ENCODE measurements around the gene SMYD4.

The SMYD4 gene

DNA sequence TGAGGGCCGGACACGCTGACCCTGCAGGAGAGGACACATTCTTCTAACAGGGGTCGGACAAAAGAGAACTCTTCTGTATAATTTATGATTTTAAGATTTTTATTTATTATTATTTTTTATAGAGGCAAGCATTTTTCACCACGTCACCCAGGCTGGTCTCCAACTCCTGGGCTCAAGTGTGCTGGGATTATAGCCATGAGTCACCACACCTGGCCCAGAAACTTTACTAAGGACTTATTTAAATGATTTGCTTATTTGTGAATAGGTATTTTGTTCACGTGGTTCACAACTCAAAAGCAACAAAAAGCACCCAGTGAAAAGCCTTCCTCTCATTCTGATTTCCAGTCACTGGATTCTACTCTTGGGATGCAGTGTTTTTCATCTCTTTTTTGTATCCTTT lies 70.2 kb downstream of the SMYD4 start:
- Histone ChIP-seq H3K36me3 (ENCODE audit: control insufficient read depth, insufficient read depth, low read length) (no peaks in the 10 kb centered on the region), H3K9me3 (ENCODE audit: control insufficient read depth, low read length) (no peaks in the 10 kb centered on the region), H3K27me3 (replicated peaks; ENCODE audit: control insufficient read depth, insufficient read depth, low read length, poor library complexity, severe bottlenecking) (no peaks in the 10 kb centered on the region), H3K4me3 (ENCODE audit: insufficient read depth, low read depth, low read length, poor library complexity, severe bottlenecking) (no peak overlapping the region), H3K27ac (ENCODE audit: insufficient read depth, low read length, poor library complexity, severe bottlenecking) (no peak overlapping the region), H3K4me1 (ENCODE audit: control insufficient read depth, insufficient read depth, low read length, poor library complexity, severe bottlenecking) (peaks cover 29% of the 10 kb centered on the region)
- no peak for DNase-seq

DNA sequence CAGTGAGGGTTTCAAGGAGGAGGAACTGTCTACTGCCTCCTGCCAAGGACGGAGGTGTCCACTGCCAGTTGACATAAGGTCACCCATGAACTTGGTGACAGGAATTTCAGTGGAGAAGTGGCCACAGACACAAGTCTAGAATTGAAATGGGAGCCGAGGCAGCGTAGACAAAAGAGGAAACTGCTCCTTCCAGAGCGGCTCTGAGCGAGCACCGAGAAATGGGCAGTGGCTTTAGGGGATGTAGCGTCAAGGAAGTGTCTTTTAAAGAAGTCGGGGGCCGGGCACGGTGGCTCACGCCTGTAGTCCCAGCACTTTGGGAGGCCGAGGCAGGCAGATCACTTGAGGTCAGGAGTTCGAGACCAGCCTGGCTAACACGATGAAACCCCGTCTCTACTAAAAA lies 70.9 kb downstream of the SMYD4 start:
- DNase-seq: no peak
- Histone ChIP-seq H3K36me3 (ENCODE audit: control insufficient read depth, insufficient read depth, low read length) (no peaks in the 10 kb centered on the region), H3K27ac (ENCODE audit: insufficient read depth, low read length, poor library complexity, severe bottlenecking) (no peak overlapping the region), H3K4me3 (ENCODE audit: insufficient read depth, low read depth, low read length, poor library complexity, severe bottlenecking) (no peak overlapping the region), H3K4me1 (ENCODE audit: control insufficient read depth, insufficient read depth, low read length, poor library complexity, severe bottlenecking) (peaks cover 22% of the 10 kb centered on the region), H3K27me3 (replicated peaks; ENCODE audit: control insufficient read depth, insufficient read depth, low read length, poor library complexity, severe bottlenecking) (no peaks in the 10 kb centered on the region), H3K9me3 (ENCODE audit: control insufficient read depth, low read length) (no peaks in the 10 kb centered on the region)

DNA sequence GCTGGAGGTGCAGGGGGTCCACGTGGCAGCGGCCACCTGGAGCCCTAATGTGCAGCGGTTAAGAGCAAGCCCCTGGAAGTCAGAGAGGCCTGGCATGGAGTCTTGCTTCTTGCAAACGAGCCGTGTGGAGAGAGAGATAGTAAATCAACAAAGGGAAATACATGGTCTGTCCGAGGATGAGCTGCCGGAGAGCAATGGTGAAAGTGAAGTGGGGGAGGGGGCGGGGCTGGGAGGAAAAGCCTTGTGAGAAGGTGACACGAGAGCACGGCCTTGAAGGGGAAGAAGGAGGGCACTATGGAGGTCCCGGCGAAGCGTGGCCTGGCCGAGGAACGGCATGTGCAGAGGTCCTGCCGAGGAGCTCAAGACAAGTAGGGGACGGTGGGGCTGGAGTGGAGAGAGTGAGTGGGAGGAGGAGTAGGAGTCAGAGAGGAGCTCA lies 73.9 kb downstream of the SMYD4 start:
- no peak for DNase-seq

DNA sequence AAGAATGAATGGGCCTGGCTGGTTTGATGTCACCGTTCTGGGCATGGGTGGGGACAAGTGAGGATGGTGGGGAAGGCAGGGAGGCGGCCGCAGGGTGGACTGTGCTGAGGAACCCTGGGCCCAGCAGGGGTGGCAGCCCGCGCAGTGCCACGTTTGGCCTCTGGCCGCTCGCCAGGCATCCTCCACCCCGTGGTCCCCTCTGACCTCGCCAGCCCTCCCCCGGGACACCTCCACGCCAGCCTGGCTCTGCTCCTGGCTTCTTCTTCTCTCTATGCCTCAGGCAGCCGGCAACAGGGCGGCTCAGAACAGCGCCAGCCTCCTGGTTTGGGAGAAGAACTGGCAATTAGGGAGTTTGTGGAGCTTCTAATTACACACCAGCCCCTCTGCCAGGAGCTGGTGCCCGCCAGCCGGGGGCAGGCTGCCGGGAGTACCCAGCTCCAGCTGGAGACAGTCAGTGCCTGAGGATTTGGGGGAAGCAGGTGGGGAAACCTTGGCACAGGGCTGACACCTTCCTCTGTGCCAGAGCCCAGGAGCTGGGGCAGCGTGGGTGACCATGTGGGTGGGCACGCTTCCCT lies 74.4 kb downstream of the SMYD4 start:
- Histone ChIP-seq H3K4me1 (ENCODE audit: control insufficient read depth, insufficient read depth, low read length, poor library complexity, severe bottlenecking) (no peaks in the 10 kb centered on the region), H3K4me3 (ENCODE audit: insufficient read depth, low read depth, low read length, poor library complexity, severe bottlenecking) (no peak overlapping the region), H3K36me3 (ENCODE audit: control insufficient read depth, insufficient read depth, low read length) (no peaks in the 10 kb centered on the region), H3K27me3 (replicated peaks; ENCODE audit: control insufficient read depth, insufficient read depth, low read length, poor library complexity, severe bottlenecking) (no peaks in the 10 kb centered on the region), H3K9me3 (ENCODE audit: control insufficient read depth, low read length) (no peaks in the 10 kb centered on the region), H3K27ac (ENCODE audit: insufficient read depth, low read length, poor library complexity, severe bottlenecking) (no peak overlapping the region)
- DNase-seq: no peak

More for the DNA sequence above, 73.9 kb downstream of the SMYD4 start:
- Histone ChIP-seq H3K9me3 (ENCODE audit: control insufficient read depth, low read length) (no peaks in the 10 kb centered on the region), H3K4me3 (ENCODE audit: insufficient read depth, low read depth, low read length, poor library complexity, severe bottlenecking) (no peak overlapping the region), H3K4me1 (ENCODE audit: control insufficient read depth, insufficient read depth, low read length, poor library complexity, severe bottlenecking) (no peaks in the 10 kb centered on the region), H3K36me3 (ENCODE audit: control insufficient read depth, insufficient read depth, low read length) (no peaks in the 10 kb centered on the region), H3K27me3 (replicated peaks; ENCODE audit: control insufficient read depth, insufficient read depth, low read length, poor library complexity, severe bottlenecking) (no peaks in the 10 kb centered on the region), H3K27ac (ENCODE audit: insufficient read depth, low read length, poor library complexity, severe bottlenecking) (no peak overlapping the region)

DNA sequence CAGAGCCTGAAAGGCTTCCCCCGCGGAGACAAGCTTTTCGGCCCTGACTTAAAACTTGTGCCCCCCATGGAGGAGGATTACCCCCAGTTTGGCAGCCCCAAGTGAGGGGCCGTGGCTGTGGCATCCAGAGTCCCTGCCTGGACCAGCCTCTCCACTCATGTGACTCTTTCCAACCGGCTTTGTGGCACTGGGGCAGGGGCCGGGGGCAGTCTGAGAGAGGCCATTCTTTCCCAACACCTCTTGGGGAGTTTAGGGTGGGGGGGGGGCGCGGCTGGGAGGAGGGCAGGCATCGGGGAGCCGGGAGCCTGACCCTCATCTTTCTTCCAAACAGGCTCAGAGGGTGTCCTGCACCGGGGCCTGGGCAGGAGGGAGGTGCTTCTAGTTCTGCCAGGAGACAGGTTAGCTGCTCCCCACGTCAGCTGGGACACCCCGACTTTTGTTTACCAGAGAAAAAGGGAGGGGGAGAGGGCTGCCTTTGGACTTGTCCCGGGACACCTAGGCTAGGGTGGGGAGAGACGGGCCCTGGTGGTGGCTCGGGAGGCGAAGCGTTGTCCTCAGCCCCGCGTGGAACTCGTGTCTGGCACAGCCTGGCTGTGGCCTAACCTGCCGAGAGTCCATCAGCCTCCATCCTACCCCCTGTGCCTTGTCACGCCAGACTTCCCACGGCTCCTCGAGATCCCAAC lies 75.1 kb downstream of the SMYD4 start:
- Histone ChIP-seq H3K36me3 (ENCODE audit: control insufficient read depth, insufficient read depth, low read length) (no peaks in the 10 kb centered on the region), H3K9me3 (ENCODE audit: control insufficient read depth, low read length) (no peaks in the 10 kb centered on the region), H3K27me3 (replicated peaks; ENCODE audit: control insufficient read depth, insufficient read depth, low read length, poor library complexity, severe bottlenecking) (no peaks in the 10 kb centered on the region), H3K27ac (ENCODE audit: insufficient read depth, low read length, poor library complexity, severe bottlenecking) (no peak overlapping the region), H3K4me3 (ENCODE audit: insufficient read depth, low read depth, low read length, poor library complexity, severe bottlenecking) (no peak overlapping the region), H3K4me1 (ENCODE audit: control insufficient read depth, insufficient read depth, low read length, poor library complexity, severe bottlenecking) (no peaks in the 10 kb centered on the region)
- DNase-seq: no peak

DNA sequence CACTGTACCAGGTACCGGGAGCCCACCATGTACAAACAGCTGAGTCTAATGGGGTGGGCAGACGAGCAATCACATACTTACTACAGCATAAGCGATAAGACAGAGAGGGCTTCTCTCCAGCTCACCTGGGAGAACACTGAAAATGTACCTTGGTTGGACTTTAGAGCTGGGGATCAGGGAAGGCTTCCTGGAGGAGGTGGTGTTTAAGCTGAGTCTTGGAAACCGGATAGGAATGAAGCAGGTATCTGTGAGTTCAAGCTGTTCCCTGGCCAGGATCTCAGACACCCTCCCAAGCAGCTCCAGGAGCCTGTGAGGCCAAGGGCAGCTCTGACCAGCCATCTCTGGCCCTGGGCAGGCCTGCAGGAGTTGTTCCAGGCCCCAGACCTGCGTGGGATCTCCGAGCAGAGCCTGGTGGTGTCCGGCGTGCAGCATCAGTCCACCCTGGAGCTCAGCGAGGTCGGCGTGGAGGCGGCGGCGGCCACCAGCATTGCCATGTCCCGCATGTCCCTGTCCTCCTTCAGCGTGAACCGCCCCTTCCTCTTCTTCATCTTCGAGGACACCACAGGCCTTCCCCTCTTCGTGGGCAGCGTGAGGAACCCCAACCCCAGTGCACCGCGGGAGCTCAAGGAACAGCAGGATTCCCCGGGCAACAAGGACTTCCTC lies 75.8 kb downstream of the SMYD4 start:
- Histone ChIP-seq H3K27ac (ENCODE audit: insufficient read depth, low read length, poor library complexity, severe bottlenecking) (no peak overlapping the region), H3K4me3 (ENCODE audit: insufficient read depth, low read depth, low read length, poor library complexity, severe bottlenecking) (no peak overlapping the region), H3K36me3 (ENCODE audit: control insufficient read depth, insufficient read depth, low read length) (no peaks in the 10 kb centered on the region), H3K27me3 (replicated peaks; ENCODE audit: control insufficient read depth, insufficient read depth, low read length, poor library complexity, severe bottlenecking) (no peaks in the 10 kb centered on the region), H3K4me1 (ENCODE audit: control insufficient read depth, insufficient read depth, low read length, poor library complexity, severe bottlenecking) (no peaks in the 10 kb centered on the region), H3K9me3 (ENCODE audit: control insufficient read depth, low read length) (no peaks in the 10 kb centered on the region)
- no peak for DNase-seq

DNA sequence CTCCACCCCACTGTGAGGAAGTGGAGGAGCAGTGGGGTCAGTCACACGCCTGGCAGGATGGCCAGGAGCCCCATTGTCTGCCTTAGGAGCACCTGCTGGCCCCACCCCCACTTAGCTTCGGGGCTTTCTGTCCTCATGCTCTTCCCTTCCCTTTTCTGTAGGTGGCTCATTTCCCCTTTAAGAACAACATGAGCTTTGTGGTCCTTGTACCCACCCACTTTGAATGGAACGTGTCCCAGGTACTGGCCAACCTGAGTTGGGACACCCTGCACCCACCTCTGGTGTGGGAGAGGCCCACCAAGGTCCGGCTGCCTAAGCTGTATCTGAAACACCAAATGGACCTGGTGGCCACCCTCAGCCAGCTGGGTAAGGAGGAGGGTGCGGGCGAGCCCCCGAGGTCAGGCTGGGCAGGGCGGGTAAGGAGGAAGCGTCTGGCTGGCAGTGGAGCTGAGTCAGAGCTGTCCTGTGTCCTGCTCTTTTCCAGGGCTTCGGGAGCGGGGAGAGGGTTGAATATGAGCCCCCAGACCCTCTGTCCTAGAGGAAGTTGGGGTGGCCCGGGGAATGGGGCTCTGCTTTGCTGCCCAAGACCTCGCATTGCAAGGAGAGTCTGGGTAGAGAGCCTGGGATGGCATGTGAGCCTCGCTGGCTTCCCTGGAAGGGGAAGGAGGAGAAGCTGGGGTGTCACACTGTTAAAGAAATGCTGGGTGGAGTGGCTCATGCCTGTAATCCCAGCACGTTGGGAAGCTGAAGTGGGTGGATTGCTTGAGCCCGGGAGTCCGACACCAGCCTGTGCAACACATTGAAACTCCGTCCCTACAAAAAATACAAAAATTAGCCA lies 77.1 kb downstream of the SMYD4 start:
- DNase-seq: no peak
- no peaks in the 10 kb centered on the region for H3K4me1 ChIP-seq (ENCODE audit: control insufficient read depth, insufficient read depth, low read length, poor library complexity, severe bottlenecking)
- H3K36me3 ChIP-seq (ENCODE audit: control insufficient read depth, insufficient read depth, low read length): no peaks in the 10 kb centered on the region
- no peak overlapping the region for H3K4me3 ChIP-seq (ENCODE audit: insufficient read depth, low read depth, low read length, poor library complexity, severe bottlenecking)
- no peaks in the 10 kb centered on the region for H3K9me3 ChIP-seq (ENCODE audit: control insufficient read depth, low read length)
- H3K27ac ChIP-seq (ENCODE audit: insufficient read depth, low read length, poor library complexity, severe bottlenecking): no peak overlapping the region
- H3K27me3 ChIP-seq (replicated peaks; ENCODE audit: control insufficient read depth, insufficient read depth, low read length, poor library complexity, severe bottlenecking): no peaks in the 10 kb centered on the region

DNA sequence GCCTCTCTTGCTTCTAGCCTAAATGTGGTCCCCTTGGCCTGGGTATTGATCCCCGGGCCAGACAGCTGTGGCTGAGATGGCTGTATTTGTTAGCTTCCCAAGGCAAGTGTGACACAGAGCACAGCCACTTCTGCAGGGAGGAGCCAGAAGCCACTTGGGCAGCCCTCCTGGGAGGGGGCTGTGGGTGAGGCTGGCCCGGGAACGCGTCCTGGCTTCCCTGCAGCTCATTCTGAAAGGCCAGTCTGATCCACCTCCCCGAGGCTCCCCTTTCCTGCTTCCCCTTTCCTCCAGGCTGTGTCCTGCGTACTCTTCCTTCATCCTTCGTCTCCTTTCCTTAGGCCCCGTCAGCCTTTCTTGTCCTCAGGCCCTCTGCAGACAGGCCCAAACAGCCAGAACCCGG lies 79.1 kb downstream of the SMYD4 start:
- no peak overlapping the region for H3K4me3 ChIP-seq (ENCODE audit: insufficient read depth, low read depth, low read length, poor library complexity, severe bottlenecking)
- no peaks in the 10 kb centered on the region for H3K36me3 ChIP-seq (ENCODE audit: control insufficient read depth, insufficient read depth, low read length)
- no peak for DNase-seq
- H3K9me3 ChIP-seq (ENCODE audit: control insufficient read depth, low read length): no peaks in the 10 kb centered on the region
- no peak overlapping the region for H3K27ac ChIP-seq (ENCODE audit: insufficient read depth, low read length, poor library complexity, severe bottlenecking)
- no peaks in the 10 kb centered on the region for H3K4me1 ChIP-seq (ENCODE audit: control insufficient read depth, insufficient read depth, low read length, poor library complexity, severe bottlenecking)
- H3K27me3 ChIP-seq (replicated peaks; ENCODE audit: control insufficient read depth, insufficient read depth, low read length, poor library complexity, severe bottlenecking): no peaks in the 10 kb centered on the region

DNA sequence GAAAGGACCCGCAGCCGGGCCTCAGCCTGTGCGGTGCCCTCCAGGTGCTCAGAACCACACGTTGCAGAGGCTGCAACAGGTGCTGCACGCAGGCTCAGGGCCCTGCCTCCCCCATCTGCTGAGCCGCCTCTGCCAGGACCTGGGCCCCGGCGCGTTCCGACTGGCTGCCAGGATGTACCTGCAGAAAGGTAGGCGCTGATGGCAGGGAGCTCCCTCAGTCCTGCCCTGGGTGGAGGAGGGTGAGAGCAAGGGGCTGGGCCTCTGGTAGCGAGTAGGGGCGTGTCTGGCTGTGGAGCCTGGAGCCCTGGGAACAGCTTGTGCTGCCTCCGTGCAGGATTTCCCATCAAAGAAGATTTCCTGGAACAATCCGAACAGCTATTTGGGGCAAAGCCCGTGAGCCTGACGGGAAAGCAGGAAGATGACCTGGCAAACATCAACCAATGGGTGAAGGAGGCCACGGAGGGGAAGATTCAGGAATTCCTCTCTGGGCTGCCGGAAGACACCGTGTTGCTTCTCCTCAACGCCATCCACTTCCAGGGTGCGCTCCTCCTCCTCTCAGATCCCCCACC lies 82.6 kb downstream of the SMYD4 start:
- H3K27me3 ChIP-seq (replicated peaks; ENCODE audit: control insufficient read depth, insufficient read depth, low read length, poor library complexity, severe bottlenecking): no peaks in the 10 kb centered on the region
- H3K4me3 ChIP-seq (ENCODE audit: insufficient read depth, low read depth, low read length, poor library complexity, severe bottlenecking): no peak overlapping the region
- no peaks in the 10 kb centered on the region for H3K4me1 ChIP-seq (ENCODE audit: control insufficient read depth, insufficient read depth, low read length, poor library complexity, severe bottlenecking)
- no peak for DNase-seq
- no peaks in the 10 kb centered on the region for H3K36me3 ChIP-seq (ENCODE audit: control insufficient read depth, insufficient read depth, low read length)
- H3K27ac ChIP-seq (ENCODE audit: insufficient read depth, low read length, poor library complexity, severe bottlenecking): no peak overlapping the region
- no peaks in the 10 kb centered on the region for H3K9me3 ChIP-seq (ENCODE audit: control insufficient read depth, low read length)
